HCT116 (cell line): ENCODE data around the gene MEIS1. TPM values are rescaled to one million over a fixed set of nuclear protein-coding genes. Genes with fewer than 3 reads are reported as not detected.

Experiments used
- ATAC-seq: fragments of 200-7000 bp; cut with Tn5 transposase; 2 replicates; pipeline ENCODE4 v1.9.1; 2020; ENCODE audit warnings: mild to moderate bottlenecking, moderate library complexity
- BruUV-seq: library from RNA; stranded (reverse); fragments of 400-500 nt; replicated peaks from 2 replicates; lab custom pipeline; 2021; lab: Mats Ljungman, UMichigan
- CTCF ChIA-PET: fragments of 300-600 bp; sonication (Branson Sonifier 250); formaldehyde crosslinking; loops from one replicate; lab custom pipeline; 2021; ENCODE audit warnings: antibody characterized with exemption; lab: Charles Lee
- POLR2A ChIA-PET: fragments of 300-600, 350-600 bp; sonication (Branson Sonifier 250); formaldehyde crosslinking; loops from one replicate; lab custom pipeline; 2021; ENCODE audit warnings: antibody characterized with exemption; lab: Charles Lee
- RAD21 ChIA-PET, 2 experiments: fragments of 300-600 bp; sonication (Branson Sonifier 250); formaldehyde crosslinking; loops; one replicate each; lab custom pipeline; 2023; ENCODE audit warnings: low total read pairs in 2 of 2; ENCODE audit not compliant: uncharacterized antibody in 2 of 2, unreplicated experiment in 2 of 2, low non-redundant PET in 1 of 2; lab: Charles Lee
- DNase-seq: peaks from one replicate; pipeline ENCODE4 v3.0.0-alpha.2; 2010; ENCODE audit warnings: low read depth, low spot score
- H2AFZ ChIP-seq: fragments of 200-600 bp; shearing (Covaris generic), sonication (generic); 2 replicates; pipeline ENCODE4 v1.6.1; 2017; ENCODE audit warnings: low read depth, mixed run types, mixed read lengths, antibody characterized with exemption, low read length; ENCODE audit not compliant: poor library complexity, severe bottlenecking
- H3K27ac ChIP-seq: 2 replicates; pipeline ENCODE4 v1.5.1; 2012; ENCODE audit warnings: low read depth, low read length
- H3K27me3 ChIP-seq: fragments of 200-600 bp; sonication (generic); 2 replicates; pipeline ENCODE4 v1.6.1; 2016; ENCODE audit warnings: mixed run types, low read length, mixed read lengths; ENCODE audit not compliant: insufficient read depth
- H3K36me3 ChIP-seq, 2 experiments: fragments of 200-500 bp in 1 of 2; fragments of 200-600 bp in 1 of 2; sonication (Bioruptor generic) in 1 of 2; sonication (generic) in 1 of 2; 2 replicates each; pipeline versions ENCODE4 v1.5.1 to v1.6.1; 2014 to 2016; ENCODE audit warnings: low read length in 2 of 2, inconsistent platforms in 1 of 2, mixed read lengths in 1 of 2, mixed run types in 1 of 2; ENCODE audit not compliant: insufficient read depth in 2 of 2, control insufficient read depth in 1 of 2
- H3K4me1 ChIP-seq, 2 experiments: fragments of 200-600 bp in 1 of 2; sonication (generic) in 1 of 2; 2 replicates each; pipeline versions ENCODE4 v1.5.1 to v1.6.1; 2012 to 2017; ENCODE audit warnings: low read length in 2 of 2, inconsistent platforms in 1 of 2, mild to moderate bottlenecking in 1 of 2, mixed read lengths in 1 of 2, mixed run types in 1 of 2, moderate library complexity in 1 of 2; ENCODE audit not compliant: insufficient read depth in 2 of 2, control insufficient read depth in 1 of 2
- H3K4me2 ChIP-seq: fragments of 200-600 bp; sonication (generic); 2 replicates; pipeline ENCODE4 v1.6.1; 2017; ENCODE audit warnings: mixed run types, low read length, mixed read lengths
- H3K4me3 ChIP-seq, 2 experiments: fragments of 200-600 bp in 1 of 2; sonication (generic) in 1 of 2; replicated peaks in 1 of 2; 2 replicates each; pipeline ENCODE4 v1.5.1; 2011 to 2016; ENCODE audit warnings: low read length in 2 of 2, control low read depth in 1 of 2, low read depth in 1 of 2, mild to moderate bottlenecking in 1 of 2, mixed read lengths in 1 of 2, mixed run types in 1 of 2
- H3K79me2 ChIP-seq: fragments of 200-600 bp; sonication (generic); 2 replicates; pipeline ENCODE4 v1.6.1; 2017; ENCODE audit warnings: mild to moderate bottlenecking, mixed run types, low read length, moderate library complexity, mixed read lengths; ENCODE audit not compliant: insufficient read depth
- H3K9ac ChIP-seq: fragments of 200-600 bp; sonication (generic); 2 replicates; pipeline ENCODE4 v1.6.1; 2016; ENCODE audit warnings: low read length, mixed read lengths
- H3K9me2 ChIP-seq: fragments of 200-600 bp; sonication (generic), shearing (Covaris generic); 2 replicates; pipeline ENCODE4 v1.6.1; 2017; ENCODE audit warnings: mixed run types, mild to moderate bottlenecking, moderate library complexity; ENCODE audit not compliant: insufficient read depth
- H3K9me3 ChIP-seq, 2 experiments: fragments of 200-500 bp in 1 of 2; fragments of 200-600 bp in 1 of 2; sonication (Bioruptor generic) in 1 of 2; sonication (generic) in 1 of 2; 2 replicates each; pipeline ENCODE4 v1.6.1; 2014 to 2017; ENCODE audit warnings: low read length in 2 of 2, mixed read lengths in 2 of 2, inconsistent platforms in 1 of 2, low read depth in 1 of 2, mild to moderate bottlenecking in 1 of 2, mixed run types in 1 of 2, moderate library complexity in 1 of 2; ENCODE audit not compliant: control insufficient read depth in 1 of 2, insufficient read depth in 1 of 2
- H4K20me1 ChIP-seq: fragments of 200-600 bp; sonication (generic), shearing (Covaris generic); 2 replicates; pipeline ENCODE4 v1.6.1; 2017; ENCODE audit warnings: mixed run types, mild to moderate bottlenecking, moderate library complexity; ENCODE audit not compliant: insufficient read depth
- CBX3 ChIP-seq: IDR thresholded peaks from 2 replicates; pipeline ENCODE4 v1.6.1; 2012; ENCODE audit warnings: low read depth
- ELF1 ChIP-seq: IDR thresholded peaks from 2 replicates; pipeline ENCODE4 v1.6.1; 2012; ENCODE audit warnings: low read depth, borderline replicate concordance
- EZH2 ChIP-seq: fragments of 200-600 bp; sonication (generic); IDR thresholded peaks from 2 replicates; pipeline ENCODE4 v1.6.1; 2017; ENCODE audit warnings: antibody characterized with exemption, mixed run types
- EZH2phosphoT487 ChIP-seq: fragments of 200-600 bp; IDR thresholded peaks from 2 replicates; pipeline ENCODE4 v1.6.1; 2018; ENCODE audit warnings: antibody characterized with exemption, borderline replicate concordance
- JUND ChIP-seq: IDR thresholded peaks from 2 replicates; pipeline ENCODE4 v1.6.1; 2012
- POLR2A ChIP-seq: IDR thresholded peaks from 2 replicates; pipeline ENCODE4 v1.7.0; 2011; ENCODE audit warnings: borderline replicate concordance; ENCODE audit not compliant: insufficient read depth, insufficient read length; ENCODE audit errors: extremely low read depth
- POLR2AphosphoS5 ChIP-seq: IDR thresholded peaks from 2 replicates; pipeline ENCODE4 v1.6.1; 2011; ENCODE audit warnings: mild to moderate bottlenecking, low read depth, low read length, moderate library complexity
- RAD21 ChIP-seq: IDR thresholded peaks from 2 replicates; pipeline ENCODE4 v1.6.1; 2012; ENCODE audit warnings: low read depth, mild to moderate bottlenecking
- SIN3A ChIP-seq: IDR thresholded peaks from 2 replicates; pipeline ENCODE4 v1.6.1; 2012; ENCODE audit warnings: low read depth
- SP1 ChIP-seq: IDR thresholded peaks from 2 replicates; pipeline ENCODE4 v1.6.1; 2012; ENCODE audit warnings: low read depth
- SRF ChIP-seq: IDR thresholded peaks from 2 replicates; pipeline ENCODE4 v1.6.1; 2012; ENCODE audit warnings: low read depth
- TCF7L2 ChIP-seq: IDR thresholded peaks from 2 replicates; pipeline ENCODE4 v1.7.0; 2011; ENCODE audit warnings: borderline replicate concordance, inconsistent platforms; ENCODE audit not compliant: insufficient read depth, insufficient read length; ENCODE audit errors: extremely low read depth
- YY1 ChIP-seq: IDR thresholded peaks from 2 replicates; pipeline ENCODE4 v1.6.1; 2011; ENCODE audit warnings: low read length, low read depth, moderate library complexity, mild to moderate bottlenecking; ENCODE audit not compliant: insufficient replicate concordance; ENCODE audit errors: extremely low read depth
- ZBTB33 ChIP-seq: IDR thresholded peaks from 2 replicates; pipeline ENCODE4 v1.6.1; 2011; ENCODE audit warnings: mild to moderate bottlenecking, low read length, moderate library complexity; ENCODE audit not compliant: insufficient replicate concordance; ENCODE audit errors: extremely low read depth
- ZFX ChIP-seq: fragments of 450-650 bp; IDR thresholded peaks from 2 replicates; pipeline ENCODE4 v1.6.1; 2017
- ZNF274 ChIP-seq: fragments of 200-500 bp; sonication (Bioruptor generic); IDR thresholded peaks from 2 replicates; pipeline ENCODE4 v1.6.1; 2014; ENCODE audit warnings: mild to moderate bottlenecking, low read depth, low read length, inconsistent platforms
- intact Hi-C: fragments of 100-400 bp; cut with micrococcal nuclease; formaldehyde crosslinking; loops from 2 replicates; pipeline ENCODE4 v1.10.0; 2022
- total RNA-seq: library from RNA; stranded (reverse); gene quantifications from one replicate; pipeline ENCODE4 v1.2.1, GENCODE V29; 2021; ENCODE audit not compliant: unreplicated experiment
- TF ChIP-seq, protein P1 (sequence below): IDR thresholded peaks from 2 replicates; pipeline ENCODE4 v1.6.1; 2012
- TF ChIP-seq, protein P2 (sequence below): IDR thresholded peaks from 2 replicates; pipeline ENCODE4 v1.6.1; 2012; ENCODE audit warnings: low read depth

MEIS1 gene
- total RNA-seq, 1 experiment from 2014 or later = 0.32 TPM

DNA sequence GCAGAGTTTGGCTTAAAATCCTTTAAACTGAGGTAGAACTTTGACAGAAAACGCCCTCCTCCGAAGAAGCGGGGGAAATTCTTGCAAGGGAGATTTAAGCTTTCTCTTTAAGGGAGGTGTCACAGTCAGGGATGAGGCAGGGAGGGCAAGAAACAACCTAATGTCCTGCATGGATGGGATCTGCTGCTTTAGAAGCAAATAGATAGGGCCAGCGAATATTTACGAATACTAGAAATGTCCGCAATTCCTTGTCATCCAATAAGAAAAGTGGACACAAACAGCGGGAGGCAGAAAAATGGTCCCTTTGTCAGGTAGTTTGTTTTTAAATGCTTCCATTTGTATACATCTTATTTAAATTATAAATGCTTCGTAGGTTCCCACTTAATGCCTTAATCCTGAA is 12.0 kb downstream of the MEIS1 start:
- no peak overlapping the region for H2AFZ ChIP-seq

DNA sequence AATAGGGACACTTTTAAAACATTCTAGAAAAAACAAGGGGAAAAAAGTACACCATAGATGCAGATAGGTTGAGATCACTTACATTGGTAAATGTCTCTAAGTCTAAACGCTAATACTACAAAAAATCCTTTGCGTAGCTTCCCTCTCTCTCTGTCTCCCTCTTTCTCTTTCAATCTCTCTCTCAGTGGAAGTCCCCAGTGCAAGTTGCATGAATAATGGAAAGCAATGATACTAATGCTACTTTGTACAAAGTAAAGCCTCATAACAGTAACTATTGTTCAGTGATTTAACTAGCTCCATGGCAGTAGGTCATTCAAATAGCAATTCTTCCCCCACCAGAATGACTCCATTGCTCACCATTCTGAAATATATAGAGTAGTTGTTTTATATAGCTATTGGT is 12.8 kb downstream of the MEIS1 start:
- ChIA-PET CTCF (no interaction called here), POLR2A (no interaction called here), RAD21 (no interaction called here)
- TF ChIP-seq ELF1 = no peak
- no peak for TF ChIP-seq EZH2phosphoT487
- no peak for TF ChIP-seq TCF7L2
- no peak for TF ChIP-seq ZBTB33
- TF ChIP-seq, protein P1, sequence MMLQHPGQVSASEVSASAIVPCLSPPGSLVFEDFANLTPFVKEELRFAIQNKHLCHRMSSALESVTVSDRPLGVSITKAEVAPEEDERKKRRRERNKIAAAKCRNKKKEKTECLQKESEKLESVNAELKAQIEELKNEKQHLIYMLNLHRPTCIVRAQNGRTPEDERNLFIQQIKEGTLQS = no peak
- TF ChIP-seq, protein P2, sequence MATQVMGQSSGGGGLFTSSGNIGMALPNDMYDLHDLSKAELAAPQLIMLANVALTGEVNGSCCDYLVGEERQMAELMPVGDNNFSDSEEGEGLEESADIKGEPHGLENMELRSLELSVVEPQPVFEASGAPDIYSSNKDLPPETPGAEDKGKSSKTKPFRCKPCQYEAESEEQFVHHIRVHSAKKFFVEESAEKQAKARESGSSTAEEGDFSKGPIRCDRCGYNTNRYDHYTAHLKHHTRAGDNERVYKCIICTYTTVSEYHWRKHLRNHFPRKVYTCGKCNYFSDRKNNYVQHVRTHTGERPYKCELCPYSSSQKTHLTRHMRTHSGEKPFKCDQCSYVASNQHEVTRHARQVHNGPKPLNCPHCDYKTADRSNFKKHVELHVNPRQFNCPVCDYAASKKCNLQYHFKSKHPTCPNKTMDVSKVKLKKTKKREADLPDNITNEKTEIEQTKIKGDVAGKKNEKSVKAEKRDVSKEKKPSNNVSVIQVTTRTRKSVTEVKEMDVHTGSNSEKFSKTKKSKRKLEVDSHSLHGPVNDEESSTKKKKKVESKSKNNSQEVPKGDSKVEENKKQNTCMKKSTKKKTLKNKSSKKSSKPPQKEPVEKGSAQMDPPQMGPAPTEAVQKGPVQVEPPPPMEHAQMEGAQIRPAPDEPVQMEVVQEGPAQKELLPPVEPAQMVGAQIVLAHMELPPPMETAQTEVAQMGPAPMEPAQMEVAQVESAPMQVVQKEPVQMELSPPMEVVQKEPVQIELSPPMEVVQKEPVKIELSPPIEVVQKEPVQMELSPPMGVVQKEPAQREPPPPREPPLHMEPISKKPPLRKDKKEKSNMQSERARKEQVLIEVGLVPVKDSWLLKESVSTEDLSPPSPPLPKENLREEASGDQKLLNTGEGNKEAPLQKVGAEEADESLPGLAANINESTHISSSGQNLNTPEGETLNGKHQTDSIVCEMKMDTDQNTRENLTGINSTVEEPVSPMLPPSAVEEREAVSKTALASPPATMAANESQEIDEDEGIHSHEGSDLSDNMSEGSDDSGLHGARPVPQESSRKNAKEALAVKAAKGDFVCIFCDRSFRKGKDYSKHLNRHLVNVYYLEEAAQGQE = no peak
- no peak for TF ChIP-seq POLR2AphosphoS5
- no peak for TF ChIP-seq SRF
- TF ChIP-seq POLR2A = no peak
- TF ChIP-seq SIN3A = no peak
- TF ChIP-seq SP1 = no peak
- TF ChIP-seq ZNF274 = no peak
- no peak for TF ChIP-seq ZFX

More for the DNA sequence above, 12.0 kb downstream of the MEIS1 start:
- Histone ChIP-seq H4K20me1 (no peaks in the 10 kb centered on the region), H3K9me3 (no peaks in the 10 kb centered on the region), H3K36me3 (no peaks in the 10 kb centered on the region), H3K27me3 (no peaks in the 10 kb centered on the region), H3K9ac (no peak overlapping the region), H3K4me1 (no peaks in the 10 kb centered on the region), H3K4me3 (no peak overlapping the region), H3K27ac (no peak overlapping the region), H3K4me2 (no peak overlapping the region), H3K79me2 (no peaks in the 10 kb centered on the region), H3K9me2 (no peaks in the 10 kb centered on the region)
- ChIA-PET POLR2A (no interaction called here), CTCF (no interaction called here), RAD21 (no interaction called here)
- intact Hi-C loops = no loop called here
- ATAC-seq = no peak
- TF ChIP-seq SRF (no peak), SIN3A (no peak), POLR2AphosphoS5 (no peak), CBX3 (no peak), RAD21 (no peak), EZH2 (no peak), YY1 (no peak), JUND (no peak), POLR2A (no peak), EZH2phosphoT487 (no peak)
- DNase-seq = no peak
- no TSS peak for BruUV-seq

More for the DNA sequence above, 12.8 kb downstream of the MEIS1 start:
- intact Hi-C loops = no loop called here
- no peak for DNase-seq
- Histone ChIP-seq H3K27ac (no peak overlapping the region), H3K4me3 (no peak overlapping the region), H4K20me1 (no peaks in the 10 kb centered on the region), H2AFZ (no peak overlapping the region), H3K79me2 (no peaks in the 10 kb centered on the region), H3K27me3 (peaks cover 4% of the 10 kb centered on the region; the same call in 1 of the 2 replicates), H3K9me3 (no peaks in the 10 kb centered on the region), H3K9me2 (no peaks in the 10 kb centered on the region), H3K4me1 (no peaks in the 10 kb centered on the region), H3K9ac (no peak overlapping the region), H3K36me3 (no peaks in the 10 kb centered on the region), H3K4me2 (no peak overlapping the region)
- no TSS peak for BruUV-seq
- no peak for ATAC-seq
